Ishikawa (cell line): Measurements from ENCODE around the gene SLC2A10.

Source experiments
- EGR1 ChIP-seq: IDR thresholded peaks from 2 replicates; pipeline ENCODE4 v1.6.1; 2012
- EP300 ChIP-seq: IDR thresholded peaks from 2 replicates; pipeline ENCODE4 v1.6.1; 2012; ENCODE audit warnings: borderline replicate concordance
- FOXM1 ChIP-seq: IDR thresholded peaks from 2 replicates; pipeline ENCODE4 v1.6.1; 2012; ENCODE audit warnings: low read depth, borderline replicate concordance
- MAX ChIP-seq: IDR thresholded peaks from 2 replicates; pipeline ENCODE4 v1.6.1; 2012
- RAD21 ChIP-seq: IDR thresholded peaks from 2 replicates; pipeline ENCODE4 v1.6.1; 2012; ENCODE audit warnings: low read depth
- TAF1 ChIP-seq: IDR thresholded peaks from 2 replicates; pipeline ENCODE4 v1.6.1; 2012; ENCODE audit warnings: low read depth, mild to moderate bottlenecking
- USF1 ChIP-seq: IDR thresholded peaks from 2 replicates; pipeline ENCODE4 v1.6.1; 2012

- no peak for TF ChIP-seq RAD21
- TF ChIP-seq USF1, result no peak
- no peak for TF ChIP-seq FOXM1
- no peak for TF ChIP-seq TAF1
- no peak for TF ChIP-seq MAX
- TF ChIP-seq EP300, result no peak
- TF ChIP-seq EGR1, result no peak
These were observed 12.6 kb upstream of the SLC2A10 start for GRCh38 chr20:46696791-46697279.
